Measurements from ENCODE around the gene DEPDC7. TPM values are rescaled to one million over a fixed set of nuclear protein-coding genes. Genes with fewer than 3 reads are reported as not detected.

The DEPDC7 gene
- total and polyA plus RNA-seq, 2 of the 4 experiments (the other 2 are of a cell fraction), result 7.4 to 9.7 TPM

DNA sequence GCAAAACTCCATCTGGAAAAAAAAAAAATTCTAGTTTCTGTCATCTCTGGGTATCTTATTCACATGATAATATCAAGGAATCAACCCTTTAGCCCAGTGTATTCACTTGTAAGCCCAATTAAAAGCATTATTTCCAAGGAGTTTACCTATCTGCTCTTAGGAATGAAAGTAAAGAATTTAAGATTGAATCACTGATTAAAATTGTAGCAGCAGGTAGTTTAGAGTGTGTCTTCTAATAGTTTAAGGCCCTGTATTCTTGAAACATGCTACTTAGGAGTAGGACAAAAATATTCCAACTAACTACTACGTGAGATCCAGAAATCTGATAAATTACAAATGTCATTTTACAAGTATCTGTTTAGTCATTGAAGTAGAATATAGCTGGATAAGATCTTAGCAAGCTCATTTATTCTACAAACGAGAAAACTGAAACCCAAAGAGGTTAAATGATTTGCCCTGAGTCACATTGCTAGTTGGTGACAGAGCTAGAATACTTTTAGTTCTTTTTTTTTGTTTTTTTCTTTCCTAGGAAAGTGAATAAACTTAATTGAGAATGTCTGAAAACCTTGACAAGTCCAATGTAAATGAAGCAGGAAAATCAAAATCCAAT lies 27.6 kb downstream of the DEPDC7 start:
- WGBS, 2 experiments (ENCODE audit: extremely low coverage in 2 of 2, insufficient read length in 1 of 2), result no CpG with 5 or more reads among the region's 2 CpGs

More for the DNA sequence above, 27.6 kb downstream of the DEPDC7 start:
- TF ChIP-seq, protein P1, sequence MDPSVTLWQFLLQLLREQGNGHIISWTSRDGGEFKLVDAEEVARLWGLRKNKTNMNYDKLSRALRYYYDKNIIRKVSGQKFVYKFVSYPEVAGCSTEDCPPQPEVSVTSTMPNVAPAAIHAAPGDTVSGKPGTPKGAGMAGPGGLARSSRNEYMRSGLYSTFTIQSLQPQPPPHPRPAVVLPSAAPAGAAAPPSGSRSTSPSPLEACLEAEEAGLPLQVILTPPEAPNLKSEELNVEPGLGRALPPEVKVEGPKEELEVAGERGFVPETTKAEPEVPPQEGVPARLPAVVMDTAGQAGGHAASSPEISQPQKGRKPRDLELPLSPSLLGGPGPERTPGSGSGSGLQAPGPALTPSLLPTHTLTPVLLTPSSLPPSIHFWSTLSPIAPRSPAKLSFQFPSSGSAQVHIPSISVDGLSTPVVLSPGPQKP (IDR thresholded peaks at IDR 0.05; ENCODE audit: borderline replicate concordance, low read depth, low read length), result no peak
- TF ChIP-seq POLR2A (IDR thresholded peaks at IDR 0.05; ENCODE audit: low read depth, low read length), result no peak
- no peak for TF ChIP-seq RAD21 (IDR thresholded peaks at IDR 0.05; ENCODE audit: low read length)
- TF ChIP-seq, protein P2, sequence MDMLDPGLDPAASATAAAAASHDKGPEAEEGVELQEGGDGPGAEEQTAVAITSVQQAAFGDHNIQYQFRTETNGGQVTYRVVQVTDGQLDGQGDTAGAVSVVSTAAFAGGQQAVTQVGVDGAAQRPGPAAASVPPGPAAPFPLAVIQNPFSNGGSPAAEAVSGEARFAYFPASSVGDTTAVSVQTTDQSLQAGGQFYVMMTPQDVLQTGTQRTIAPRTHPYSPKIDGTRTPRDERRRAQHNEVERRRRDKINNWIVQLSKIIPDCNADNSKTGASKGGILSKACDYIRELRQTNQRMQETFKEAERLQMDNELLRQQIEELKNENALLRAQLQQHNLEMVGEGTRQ (IDR thresholded peaks at IDR 0.05; ENCODE audit: low read depth, low read length), result no peak
- TF ChIP-seq CHD1 (IDR thresholded peaks at IDR 0.05; ENCODE audit: low read depth, low read length), result no peak
- TF ChIP-seq SMC3 (IDR thresholded peaks at IDR 0.05; ENCODE audit: low read depth, low read length), result no peak
- TF ChIP-seq BHLHE40 (IDR thresholded peaks at IDR 0.05; ENCODE audit: low read depth, low read length), result no peak
- TF ChIP-seq MAFK (IDR thresholded peaks at IDR 0.05; ENCODE audit: low read depth, low read length), result no peak
- no peak for TF ChIP-seq MXI1 (IDR thresholded peaks at IDR 0.05; ENCODE audit: borderline replicate concordance, low read depth, low read length)
- DNase-seq, result no peak
- Histone ChIP-seq H3K36me3 (ENCODE audit: control insufficient read depth, insufficient read depth, low read length) (peaks cover 12% of the 10 kb centered on the region), H3K9ac (ENCODE audit: low read depth, low read length) (no peak overlapping the region), H2BK20ac (ENCODE audit: low read depth, low read length) (no peak overlapping the region), H3K14ac (replicated peaks; ENCODE audit: low read depth, low read length) (no peak overlapping the region), H3K4me2 (ENCODE audit: low read depth, low read length) (no peak overlapping the region), H4K5ac (ENCODE audit: low read depth, low read length) (no peak overlapping the region), H3K27ac (ENCODE audit: insufficient read depth, low read length) (no peak overlapping the region), H2BK15ac (ENCODE audit: low read depth, low read length) (no peak overlapping the region), H3K27me3 (ENCODE audit: control insufficient read depth, insufficient read depth, low read length) (no peaks in the 10 kb centered on the region), H3K4ac (ENCODE audit: low read depth, low read length) (no peak overlapping the region), H2AK5ac (ENCODE audit: low read depth, low read length) (no peak overlapping the region), H3K4me1 (ENCODE audit: control insufficient read depth, insufficient read depth, low read length) (peaks cover 8% of the 10 kb centered on the region; the same call in 1 of the 2 replicates), H3K9me3 (ENCODE audit: control insufficient read depth, insufficient read depth, low read length) (no peaks in the 10 kb centered on the region), H3K18ac (ENCODE audit: low read depth, low read length) (no peak overlapping the region), H3K4me3 (ENCODE audit: insufficient read depth, low read depth, low read length) (no peak overlapping the region), H2BK120ac (ENCODE audit: low read depth, low read length) (no peak overlapping the region), H3K79me1 (ENCODE audit: low read depth in 1 of 2, low read length in 2 of 2) (peaks cover 29 to 53% of the 10 kb centered on the region in 2 experiments), H3K56ac (ENCODE audit: extremely low read depth, insufficient read depth, low read length) (no peak overlapping the region), H2BK5ac (ENCODE audit: low read depth, low read length, poor library complexity, severe bottlenecking) (no peak overlapping the region), H2AFZ (replicated peaks; ENCODE audit: low read length, poor library complexity) (no peak overlapping the region), H4K91ac (ENCODE audit: insufficient read depth, low read depth, low read length) (no peak overlapping the region), H2AK9ac (replicated peaks; ENCODE audit: low read depth, low read length, poor library complexity) (no peak overlapping the region), H3K23ac (ENCODE audit: low read depth, low read length) (no peak overlapping the region), H3K9me1 (ENCODE audit: insufficient read depth, low read length) (no peaks in the 10 kb centered on the region), H4K8ac (ENCODE audit: low read depth in 2 of 2, low read length in 2 of 2) (no peak overlapping the region), H4K20me1 (ENCODE audit: insufficient read depth, low read length) (no peaks in the 10 kb centered on the region; the same call in 1 of the 2 replicates)
- dilution Hi-C loops (cut with HindIII; ENCODE audit: low sequenced_read_pairs, unreplicated experiment), result no loop called here
- no TSS peak for BruUV-seq (replicated peaks)
- ATAC-seq (ENCODE audit: low read depth), result no peak
- intact Hi-C loops (cut with micrococcal nuclease), result no loop called here
- CTCF ChIA-PET, result no interaction called here
- in situ Hi-C loops (cut with MboI; ENCODE audit: low sequenced_read_pairs), result no loop called here
- POLR2A ChIA-PET (ENCODE audit: unreplicated experiment), result no interaction called here

Measured in IMR-90 (cell line).